ENCODE results near the gene ARGLU1. TPM values are rescaled to one million over a fixed set of nuclear protein-coding genes. Genes with fewer than 3 reads are reported as not detected.
A peak's percentile ranks its signal among the peaks of the same experiment; 100 is the strongest.

ARGLU1 gene
- polyA plus RNA-seq, 1 experiment: 80.3 TPM

DNA sequence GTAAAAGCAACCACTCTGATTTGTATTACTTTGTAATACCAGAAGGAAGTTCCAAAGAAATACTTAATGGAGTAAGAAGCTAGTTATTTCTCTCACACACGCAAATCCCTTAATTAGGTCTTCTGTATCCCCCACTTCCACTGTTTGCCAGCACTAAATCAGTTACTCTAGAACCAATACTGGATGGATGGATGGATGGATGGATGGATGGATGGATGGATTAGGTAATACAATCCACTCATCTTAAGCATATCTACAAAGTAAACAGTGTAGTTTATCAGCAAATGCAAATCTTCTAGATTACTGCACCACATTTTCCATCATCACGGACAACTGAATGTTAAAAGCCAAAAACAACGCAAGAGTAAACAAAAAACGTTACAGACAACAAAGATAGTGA is 27.3 kb downstream of the ARGLU1 start:
- POLR2A ChIA-PET: interaction anchor here (0.6 kb wide), 1 partner anchor 1286 kb away, joined by 5 read pairs; no protein-coding TSS in a partner anchor
- Histone ChIP-seq H3K27ac (ENCODE audit: low read depth, low read length) (no peak overlapping the region), H3K9me3 (ENCODE audit: control insufficient read depth, insufficient read depth, low read length) (no peaks in the 10 kb centered on the region; the same call in 1 of the 2 replicates), H3K4me3 (ENCODE audit: low read depth, low read length) (no peak overlapping the region), H3K27me3 (ENCODE audit: control insufficient read depth, insufficient read depth, low read length) (no peaks in the 10 kb centered on the region)
- no peak for DNase-seq (ENCODE audit: low read depth, low spot score)
- CTCF ChIA-PET: interaction anchor here (0.6 to 1.4 kb wide), 3 partner anchors 10 to 1969 kb away, joined by 3 to 6 read pairs (median 3); no protein-coding TSS in a partner anchor
- TF ChIP-seq, protein P1, sequence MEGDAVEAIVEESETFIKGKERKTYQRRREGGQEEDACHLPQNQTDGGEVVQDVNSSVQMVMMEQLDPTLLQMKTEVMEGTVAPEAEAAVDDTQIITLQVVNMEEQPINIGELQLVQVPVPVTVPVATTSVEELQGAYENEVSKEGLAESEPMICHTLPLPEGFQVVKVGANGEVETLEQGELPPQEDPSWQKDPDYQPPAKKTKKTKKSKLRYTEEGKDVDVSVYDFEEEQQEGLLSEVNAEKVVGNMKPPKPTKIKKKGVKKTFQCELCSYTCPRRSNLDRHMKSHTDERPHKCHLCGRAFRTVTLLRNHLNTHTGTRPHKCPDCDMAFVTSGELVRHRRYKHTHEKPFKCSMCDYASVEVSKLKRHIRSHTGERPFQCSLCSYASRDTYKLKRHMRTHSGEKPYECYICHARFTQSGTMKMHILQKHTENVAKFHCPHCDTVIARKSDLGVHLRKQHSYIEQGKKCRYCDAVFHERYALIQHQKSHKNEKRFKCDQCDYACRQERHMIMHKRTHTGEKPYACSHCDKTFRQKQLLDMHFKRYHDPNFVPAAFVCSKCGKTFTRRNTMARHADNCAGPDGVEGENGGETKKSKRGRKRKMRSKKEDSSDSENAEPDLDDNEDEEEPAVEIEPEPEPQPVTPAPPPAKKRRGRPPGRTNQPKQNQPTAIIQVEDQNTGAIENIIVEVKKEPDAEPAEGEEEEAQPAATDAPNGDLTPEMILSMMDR (IDR thresholded peaks at IDR 0.05; ENCODE audit: low read depth, low read length): no peak

- ChIA-PET CTCF (interaction anchor here (0.5 to 3.8 kb wide), 14 partner anchors 9 to 1965 kb away, joined by 3 to 46 read pairs (median 5); no protein-coding TSS in a partner anchor), POLR2A (no interaction called here)
- DNase-seq (ENCODE audit: low read depth, low spot score): no peak
- Histone ChIP-seq H3K4me3 (ENCODE audit: low read depth, low read length) (no peak overlapping the region), H3K9me3 (ENCODE audit: control insufficient read depth, insufficient read depth, low read length) (no peaks in the 10 kb centered on the region; the same call in 1 of the 2 replicates), H3K27ac (ENCODE audit: low read depth, low read length) (no peak overlapping the region), H3K27me3 (ENCODE audit: control insufficient read depth, insufficient read depth, low read length) (no peaks in the 10 kb centered on the region)
- TF ChIP-seq, protein P1 (IDR thresholded peaks at IDR 0.05; ENCODE audit: low read depth, low read length): no peak
Measured at GRCh38 chr13:106537521-106537920, 30.4 kb downstream of the ARGLU1 start.

GRCh38 chr13:106536244-106537034 is 31.5 kb downstream of the ARGLU1 start:
- CTCF ChIA-PET: interaction anchor here (0.7 to 3.8 kb wide), 24 partner anchors 9 to 1968 kb away, joined by 3 to 46 read pairs (median 5); no protein-coding TSS in a partner anchor
- TF ChIP-seq, protein P1 (IDR thresholded peaks at IDR 0.05; ENCODE audit: low read depth, low read length): peak; percentile 97
- no peak overlapping the region for H3K27ac ChIP-seq (ENCODE audit: low read depth, low read length)

GRCh38 chr13:106535552-106536243 is 32.2 kb downstream of the ARGLU1 start, which contains the start of gene EFNB2:
TSS of gene EFNB2 (minus strand) at chr13:106535662. CDS start at chr13:106534964, 698 bp downstream.
- Histone ChIP-seq H3K27me3 (ENCODE audit: control insufficient read depth, insufficient read depth, low read length) (no peaks in the 10 kb centered on the region), H3K27ac (ENCODE audit: low read depth, low read length) (no peak within 1 kb of the TSS), H3K4me3 (ENCODE audit: low read depth, low read length) (peak within 1 kb of the TSS; percentile 71), H3K9me3 (ENCODE audit: control insufficient read depth, insufficient read depth, low read length) (no peaks in the 10 kb centered on the region; the same call in 1 of the 2 replicates)
- DNase-seq (ENCODE audit: low read depth, low spot score): peak; percentile 53
- CTCF ChIA-PET: interaction anchor here (0.6 to 3.8 kb wide), 25 partner anchors 8 to 1967 kb away, joined by 3 to 46 read pairs (median 5); no protein-coding TSS in a partner anchor
- POLR2A ChIA-PET: interaction anchor here (0.6 to 2.0 kb wide), 4 partner anchors 29 to 1125 kb away, joined by 3 to 6 read pairs (median 4); partner anchors contain the start of gene ARGLU1
- TF ChIP-seq, protein P1 (IDR thresholded peaks at IDR 0.05; ENCODE audit: low read depth, low read length): no peak

More at GRCh38 chr13:106536244-106537034, 31.5 kb downstream of the ARGLU1 start:
- Histone ChIP-seq H3K27me3 (ENCODE audit: control insufficient read depth, insufficient read depth, low read length) (no peaks in the 10 kb centered on the region), H3K9me3 (ENCODE audit: control insufficient read depth, insufficient read depth, low read length) (no peaks in the 10 kb centered on the region; the same call in 1 of the 2 replicates), H3K4me3 (ENCODE audit: low read depth, low read length) (peak overlapping the region; percentile 71)
- DNase-seq (ENCODE audit: low read depth, low spot score): peak; percentile 72
- POLR2A ChIA-PET: interaction anchor here (0.8 kb wide), 1 partner anchor 32 kb away, joined by 3 read pairs; the partner anchor contains the start of gene ARGLU1

Measured in AG04450 (cell line).